ENCODE results near the gene TRAPPC2L.

DNA sequence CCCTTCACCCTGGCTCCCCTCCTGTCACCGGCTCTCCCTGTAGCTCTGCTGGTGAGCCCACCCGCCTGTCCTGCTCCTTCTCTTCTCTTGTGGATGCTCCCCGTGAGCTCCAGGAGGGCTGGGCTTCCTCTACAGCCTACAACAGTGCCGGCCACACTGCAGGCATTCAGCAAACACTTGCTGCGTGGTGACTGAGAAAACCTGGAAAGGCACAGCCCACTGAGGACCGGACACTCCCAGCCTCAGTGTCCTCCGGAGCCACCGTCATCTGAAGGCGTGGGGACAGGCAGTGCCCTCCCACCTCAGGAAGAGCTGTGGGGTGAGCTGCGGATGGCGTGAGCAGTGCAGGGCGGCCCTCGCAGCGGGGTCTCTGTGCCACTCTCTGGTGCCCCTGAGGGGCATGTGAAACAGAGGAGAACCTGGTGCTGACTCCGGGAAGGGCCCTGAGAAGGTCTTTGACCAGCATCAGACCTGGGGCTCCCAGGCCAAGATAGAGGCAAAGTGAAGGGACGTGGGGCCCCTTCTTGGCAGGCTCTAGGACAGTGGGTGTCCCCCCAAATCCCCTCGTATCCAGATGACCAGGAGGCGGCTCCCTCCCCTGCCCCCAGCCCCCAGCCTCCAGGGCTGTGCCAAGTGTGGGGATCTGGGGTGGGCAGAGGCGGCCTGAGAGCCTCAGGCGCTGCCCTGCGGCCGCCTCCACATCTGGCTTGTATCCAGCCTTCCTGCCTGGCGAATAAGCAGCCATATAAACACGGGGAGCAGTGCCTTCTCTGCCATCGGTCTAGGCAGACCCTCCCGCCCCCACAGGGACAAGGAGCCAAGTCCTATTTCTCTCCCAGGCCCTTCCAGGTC, 53.6 kb downstream of the TRAPPC2L start:
- TF ChIP-seq POLR2AphosphoS5 (IDR thresholded peaks at IDR 0.05) (no peak), POLR2A (IDR thresholded peaks at IDR 0.05) (no peak)
- TF ChIP-seq, protein P1, sequence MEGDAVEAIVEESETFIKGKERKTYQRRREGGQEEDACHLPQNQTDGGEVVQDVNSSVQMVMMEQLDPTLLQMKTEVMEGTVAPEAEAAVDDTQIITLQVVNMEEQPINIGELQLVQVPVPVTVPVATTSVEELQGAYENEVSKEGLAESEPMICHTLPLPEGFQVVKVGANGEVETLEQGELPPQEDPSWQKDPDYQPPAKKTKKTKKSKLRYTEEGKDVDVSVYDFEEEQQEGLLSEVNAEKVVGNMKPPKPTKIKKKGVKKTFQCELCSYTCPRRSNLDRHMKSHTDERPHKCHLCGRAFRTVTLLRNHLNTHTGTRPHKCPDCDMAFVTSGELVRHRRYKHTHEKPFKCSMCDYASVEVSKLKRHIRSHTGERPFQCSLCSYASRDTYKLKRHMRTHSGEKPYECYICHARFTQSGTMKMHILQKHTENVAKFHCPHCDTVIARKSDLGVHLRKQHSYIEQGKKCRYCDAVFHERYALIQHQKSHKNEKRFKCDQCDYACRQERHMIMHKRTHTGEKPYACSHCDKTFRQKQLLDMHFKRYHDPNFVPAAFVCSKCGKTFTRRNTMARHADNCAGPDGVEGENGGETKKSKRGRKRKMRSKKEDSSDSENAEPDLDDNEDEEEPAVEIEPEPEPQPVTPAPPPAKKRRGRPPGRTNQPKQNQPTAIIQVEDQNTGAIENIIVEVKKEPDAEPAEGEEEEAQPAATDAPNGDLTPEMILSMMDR (IDR thresholded peaks at IDR 0.05), result no peak

Data from upper lobe of left lung (tissue), 4 donors.